ENCODE measurements around the gene SLC37A3. TPM values are rescaled to one million over a fixed set of nuclear protein-coding genes. Genes with fewer than 3 reads are reported as not detected.

SLC37A3 gene
- total RNA-seq, 1 experiment from 2014 or later, result 52.7 TPM

DNA sequence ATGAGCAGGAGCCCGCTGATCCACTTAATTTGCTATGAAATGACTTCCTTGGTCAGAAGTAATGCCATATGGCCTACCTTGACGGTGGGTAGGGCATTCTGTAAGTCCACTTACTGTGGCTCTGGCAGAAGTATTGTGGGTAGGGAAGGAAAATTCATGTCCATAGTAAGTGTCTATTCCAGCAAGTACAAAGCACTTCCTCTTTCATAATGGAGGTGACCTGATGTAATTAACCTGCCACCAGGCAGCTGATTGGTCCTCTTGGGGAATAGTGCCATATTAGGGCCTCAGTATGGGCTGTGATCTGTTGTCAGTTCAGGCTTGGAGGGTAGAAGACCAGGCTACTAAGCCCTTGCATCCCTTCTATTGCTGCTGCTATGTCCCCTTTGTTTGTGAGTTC is 103.9 kb downstream of the SLC37A3 start:
- H3K27ac Mint-ChIP-seq, result no peak overlapping the region
- no CpG with 5 or more reads among the region's 2 CpGs for WGBS (ENCODE audit: extremely low coverage, insufficient read length, low lambda C conversion rate)

More for the DNA sequence above, 103.9 kb downstream of the SLC37A3 start:
- Histone ChIP-seq H2AK5ac (ENCODE audit: insufficient read length, low read length) (no peak overlapping the region), H3K79me1 (ENCODE audit: insufficient read depth, low read depth, low read length, poor library complexity, severe bottlenecking) (no peaks in the 10 kb centered on the region), H2BK12ac (ENCODE audit: insufficient read length, low read depth, low read length) (no peak overlapping the region), H3K4me1 (ENCODE audit: insufficient read depth, low read length) (no peaks in the 10 kb centered on the region), H3K9me3 (ENCODE audit: control insufficient read depth, low read depth, low read length) (no peaks in the 10 kb centered on the region), H3K27me3 (ENCODE audit: insufficient read depth, low read length) (no peaks in the 10 kb centered on the region), H3K23ac (ENCODE audit: insufficient read length, low read depth, low read length) (no peak overlapping the region), H4K5ac (ENCODE audit: insufficient read length, low read depth, low read length) (no peak overlapping the region), H3K14ac (ENCODE audit: insufficient read depth, low read length) (no peak overlapping the region), H3K23me2 (ENCODE audit: insufficient read length, low read depth, low read length, poor library complexity, severe bottlenecking) (no peaks in the 10 kb centered on the region), H3K79me2 (ENCODE audit: insufficient read depth, low read length) (no peaks in the 10 kb centered on the region), H3K9ac (ENCODE audit: extremely low read depth, insufficient read length, low read length) (no peak overlapping the region), H3K56ac (ENCODE audit: insufficient read length, low read depth, low read length) (no peak overlapping the region), H3K4me2 (ENCODE audit: insufficient read depth, insufficient read length, low read length) (no peak overlapping the region), H4K20me1 (ENCODE audit: control insufficient read depth, insufficient read depth, insufficient read length) (no peaks in the 10 kb centered on the region), H3K18ac (ENCODE audit: insufficient read length, low read depth, low read length) (no peak overlapping the region), H2BK5ac (ENCODE audit: insufficient read length, low read length) (no peak overlapping the region), H3K4ac (ENCODE audit: low read depth, low read length) (no peak overlapping the region), H2BK15ac (ENCODE audit: low read depth, low read length) (no peak overlapping the region), H2BK120ac (ENCODE audit: low read depth, low read length, poor library complexity, severe bottlenecking) (no peak overlapping the region), H3K27ac (ENCODE audit: insufficient read length, low read depth, low read length) (no peak overlapping the region), H2BK20ac (ENCODE audit: low read depth, low read length, poor library complexity, severe bottlenecking) (no peak overlapping the region), H4K91ac (ENCODE audit: insufficient read length, low read depth, low read length) (no peak overlapping the region), H4K8ac (replicated peaks; ENCODE audit: insufficient read length, low read depth, low read length) (no peak overlapping the region), H3T11ph (ENCODE audit: low read length) (no peak overlapping the region), H2AFZ (ENCODE audit: low read length) (no peak overlapping the region)
- Mint-ChIP-seq H3K9me3 (no peaks in the 10 kb centered on the region), H3K4me3 (no peak overlapping the region), H3K27me3 (ENCODE audit: low read depth) (no peaks in the 10 kb centered on the region), H3K4me1 (no peaks in the 10 kb centered on the region), H3K36me3 (ENCODE audit: insufficient read depth in 1 of 3, low read depth in 3 of 3) (no peaks in the 10 kb centered on the region)
- TF ChIP-seq, protein P1, sequence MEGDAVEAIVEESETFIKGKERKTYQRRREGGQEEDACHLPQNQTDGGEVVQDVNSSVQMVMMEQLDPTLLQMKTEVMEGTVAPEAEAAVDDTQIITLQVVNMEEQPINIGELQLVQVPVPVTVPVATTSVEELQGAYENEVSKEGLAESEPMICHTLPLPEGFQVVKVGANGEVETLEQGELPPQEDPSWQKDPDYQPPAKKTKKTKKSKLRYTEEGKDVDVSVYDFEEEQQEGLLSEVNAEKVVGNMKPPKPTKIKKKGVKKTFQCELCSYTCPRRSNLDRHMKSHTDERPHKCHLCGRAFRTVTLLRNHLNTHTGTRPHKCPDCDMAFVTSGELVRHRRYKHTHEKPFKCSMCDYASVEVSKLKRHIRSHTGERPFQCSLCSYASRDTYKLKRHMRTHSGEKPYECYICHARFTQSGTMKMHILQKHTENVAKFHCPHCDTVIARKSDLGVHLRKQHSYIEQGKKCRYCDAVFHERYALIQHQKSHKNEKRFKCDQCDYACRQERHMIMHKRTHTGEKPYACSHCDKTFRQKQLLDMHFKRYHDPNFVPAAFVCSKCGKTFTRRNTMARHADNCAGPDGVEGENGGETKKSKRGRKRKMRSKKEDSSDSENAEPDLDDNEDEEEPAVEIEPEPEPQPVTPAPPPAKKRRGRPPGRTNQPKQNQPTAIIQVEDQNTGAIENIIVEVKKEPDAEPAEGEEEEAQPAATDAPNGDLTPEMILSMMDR (conservative IDR thresholded peaks at IDR 0.05), result no peak
- DNase-seq, result no peak

All from H9 (cell line).